ENCODE results near the gene CIAO2A.

Gene CIAO2A

DNA sequence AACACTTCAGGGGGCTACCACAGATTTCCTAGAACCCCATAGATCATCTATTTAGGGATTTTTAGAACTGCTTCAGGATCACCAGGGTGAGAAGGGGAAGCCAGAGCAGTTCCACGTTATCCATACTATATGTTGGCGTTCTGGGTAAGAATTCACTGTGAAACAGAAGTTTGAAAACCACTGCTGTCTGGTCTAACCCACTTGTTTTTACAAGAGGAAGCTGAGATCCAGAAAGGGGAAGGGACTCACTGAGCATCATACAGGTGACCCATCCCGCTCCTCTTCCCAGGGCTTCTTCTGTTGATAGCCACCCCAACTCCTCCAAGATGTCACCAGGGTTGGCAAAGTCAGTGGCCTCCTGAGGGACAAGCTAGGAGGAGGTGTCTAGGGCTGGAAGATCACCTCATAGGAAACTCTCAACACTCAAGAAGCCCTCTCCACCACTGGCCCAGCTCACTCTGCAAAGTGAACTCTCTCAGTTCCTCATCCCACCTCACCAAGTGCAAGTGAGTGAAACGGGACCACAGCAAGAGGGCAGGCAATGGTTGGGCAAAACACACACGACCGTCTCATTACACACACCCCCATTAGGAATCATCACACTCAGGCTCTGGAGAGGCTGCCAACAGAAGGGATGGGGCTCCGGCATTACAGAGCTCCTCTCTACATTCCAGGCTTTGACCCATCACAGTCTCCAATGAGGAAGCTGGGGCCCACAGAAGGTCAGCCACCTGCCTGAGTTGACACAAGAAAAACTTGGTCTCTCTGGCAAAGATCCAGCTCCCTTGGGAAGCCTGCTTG, 49.1 kb downstream of the CIAO2A start:
- no peak overlapping the region for H3K4me3 ChIP-seq (ENCODE audit: low read depth, low read length)

GRCh38 chr15:64038878-64039610, 54.6 kb downstream of the CIAO2A start:
- no peak for TF ChIP-seq MYC (IDR thresholded peaks at IDR 0.05; ENCODE audit: low read depth, low read length)
- TF ChIP-seq, protein P1, sequence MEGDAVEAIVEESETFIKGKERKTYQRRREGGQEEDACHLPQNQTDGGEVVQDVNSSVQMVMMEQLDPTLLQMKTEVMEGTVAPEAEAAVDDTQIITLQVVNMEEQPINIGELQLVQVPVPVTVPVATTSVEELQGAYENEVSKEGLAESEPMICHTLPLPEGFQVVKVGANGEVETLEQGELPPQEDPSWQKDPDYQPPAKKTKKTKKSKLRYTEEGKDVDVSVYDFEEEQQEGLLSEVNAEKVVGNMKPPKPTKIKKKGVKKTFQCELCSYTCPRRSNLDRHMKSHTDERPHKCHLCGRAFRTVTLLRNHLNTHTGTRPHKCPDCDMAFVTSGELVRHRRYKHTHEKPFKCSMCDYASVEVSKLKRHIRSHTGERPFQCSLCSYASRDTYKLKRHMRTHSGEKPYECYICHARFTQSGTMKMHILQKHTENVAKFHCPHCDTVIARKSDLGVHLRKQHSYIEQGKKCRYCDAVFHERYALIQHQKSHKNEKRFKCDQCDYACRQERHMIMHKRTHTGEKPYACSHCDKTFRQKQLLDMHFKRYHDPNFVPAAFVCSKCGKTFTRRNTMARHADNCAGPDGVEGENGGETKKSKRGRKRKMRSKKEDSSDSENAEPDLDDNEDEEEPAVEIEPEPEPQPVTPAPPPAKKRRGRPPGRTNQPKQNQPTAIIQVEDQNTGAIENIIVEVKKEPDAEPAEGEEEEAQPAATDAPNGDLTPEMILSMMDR (IDR thresholded peaks at IDR 0.05; ENCODE audit: low read depth, low read length): no peak
- TF ChIP-seq POLR2A (IDR thresholded peaks at IDR 0.05; ENCODE audit: extremely low read depth, insufficient read length): no peak
- no peak for TF ChIP-seq MAX (IDR thresholded peaks at IDR 0.05; ENCODE audit: low read depth, low read length)
- no peak for DNase-seq (ENCODE audit: low read depth)
- H3K4me3 ChIP-seq (ENCODE audit: low read depth, low read length): no peak overlapping the region

More for the DNA sequence above, 49.1 kb downstream of the CIAO2A start:
- TF ChIP-seq, protein P1 (IDR thresholded peaks at IDR 0.05; ENCODE audit: low read depth, low read length): no peak
- TF ChIP-seq MYC (IDR thresholded peaks at IDR 0.05; ENCODE audit: low read depth, low read length) (no peak), POLR2A (IDR thresholded peaks at IDR 0.05; ENCODE audit: extremely low read depth, insufficient read length) (no peak), MAX (IDR thresholded peaks at IDR 0.05; ENCODE audit: low read depth, low read length) (no peak)
- peak; percentile 40 for DNase-seq (ENCODE audit: low read depth)

DNA sequence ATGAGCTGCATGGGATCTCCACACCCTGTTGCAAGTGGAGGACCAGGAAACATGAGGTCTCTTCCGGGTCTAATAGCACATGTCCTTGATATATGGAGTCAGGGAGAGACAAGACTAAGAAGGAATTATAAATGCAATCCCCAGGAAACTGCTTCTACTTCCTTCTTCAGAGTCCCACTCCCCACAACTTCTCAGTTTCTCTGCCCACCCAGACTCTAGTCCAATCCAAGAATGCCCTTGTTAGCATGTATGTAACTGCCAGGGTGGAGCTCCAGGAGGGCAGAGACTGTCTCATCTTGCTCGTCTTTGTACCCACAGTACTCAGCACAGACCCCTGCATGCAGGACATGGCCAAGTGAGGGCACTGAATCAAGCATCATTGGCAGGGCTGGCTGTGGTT, 55.7 kb downstream of the CIAO2A start:
- DNase-seq (ENCODE audit: low read depth): no peak
- no peak overlapping the region for H3K4me3 ChIP-seq (ENCODE audit: low read depth, low read length)
- TF ChIP-seq MAX (IDR thresholded peaks at IDR 0.05; ENCODE audit: low read depth, low read length) (no peak), MYC (IDR thresholded peaks at IDR 0.05; ENCODE audit: low read depth, low read length) (no peak), POLR2A (IDR thresholded peaks at IDR 0.05; ENCODE audit: extremely low read depth, insufficient read length) (no peak)
- TF ChIP-seq, protein P1 (IDR thresholded peaks at IDR 0.05; ENCODE audit: low read depth, low read length): no peak

DNA sequence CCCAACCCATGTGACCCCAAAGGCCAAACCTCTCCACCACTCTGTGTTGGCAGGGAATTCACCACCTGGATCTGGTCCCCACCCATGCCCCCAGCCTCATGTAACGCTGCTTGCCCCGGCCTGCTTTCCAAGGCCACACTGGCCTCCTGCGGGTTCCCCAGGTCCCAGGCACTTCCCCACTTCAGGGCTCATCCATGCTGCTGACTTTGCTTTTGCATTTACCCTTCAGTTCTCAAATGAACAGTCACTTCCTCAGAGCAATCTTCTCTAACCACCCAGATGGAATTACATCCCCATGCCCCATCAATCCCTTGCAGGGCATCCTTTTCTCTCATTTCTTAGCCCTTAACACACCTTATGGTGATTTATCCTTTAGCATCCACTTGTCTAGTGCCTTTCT, 56.5 kb downstream of the CIAO2A start:
- DNase-seq (ENCODE audit: low read depth): no peak
- TF ChIP-seq MAX (IDR thresholded peaks at IDR 0.05; ENCODE audit: low read depth, low read length) (no peak), POLR2A (IDR thresholded peaks at IDR 0.05; ENCODE audit: extremely low read depth, insufficient read length) (no peak), MYC (IDR thresholded peaks at IDR 0.05; ENCODE audit: low read depth, low read length) (no peak)
- TF ChIP-seq, protein P1 (IDR thresholded peaks at IDR 0.05; ENCODE audit: low read depth, low read length): no peak

DNA sequence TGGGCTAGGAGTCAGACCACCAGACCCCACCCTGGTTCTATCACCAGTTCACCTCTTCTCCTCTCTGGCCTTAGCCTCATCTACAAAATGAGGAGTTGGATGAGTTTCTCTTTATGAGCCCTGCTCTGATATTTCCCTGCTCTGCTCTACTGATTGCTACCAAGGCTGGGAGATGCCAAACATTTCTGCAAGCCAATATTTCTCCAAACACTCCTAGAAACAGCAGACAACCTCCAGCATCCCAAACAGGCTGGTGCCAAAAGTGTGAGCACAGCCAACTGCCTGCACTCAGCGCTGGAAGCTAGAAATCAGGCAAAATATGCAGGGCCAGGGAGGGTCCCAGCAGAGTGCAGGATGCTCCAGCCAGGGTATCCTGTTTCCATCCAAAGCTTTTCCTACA, 58.1 kb downstream of the CIAO2A start:
- H3K4me3 ChIP-seq (ENCODE audit: low read depth, low read length): no peak overlapping the region
- TF ChIP-seq MAX (IDR thresholded peaks at IDR 0.05; ENCODE audit: low read depth, low read length): no peak
- TF ChIP-seq POLR2A (IDR thresholded peaks at IDR 0.05; ENCODE audit: extremely low read depth, insufficient read length): no peak
- no peak for TF ChIP-seq MYC (IDR thresholded peaks at IDR 0.05; ENCODE audit: low read depth, low read length)
- TF ChIP-seq, protein P1 (IDR thresholded peaks at IDR 0.05; ENCODE audit: low read depth, low read length): no peak
- DNase-seq (ENCODE audit: low read depth): no peak

More for the DNA sequence above, 56.5 kb downstream of the CIAO2A start:
- H3K4me3 ChIP-seq (ENCODE audit: low read depth, low read length): no peak overlapping the region
